IPS-NIHi11 (cell line): ENCODE data around the gene AUTS2.

Source experiments
- DNase-seq: peaks from one replicate; pipeline ENCODE4 v3.0.0; 2012; ENCODE audit warnings: mixed read lengths, low spot score

The AUTS2 gene

DNA sequence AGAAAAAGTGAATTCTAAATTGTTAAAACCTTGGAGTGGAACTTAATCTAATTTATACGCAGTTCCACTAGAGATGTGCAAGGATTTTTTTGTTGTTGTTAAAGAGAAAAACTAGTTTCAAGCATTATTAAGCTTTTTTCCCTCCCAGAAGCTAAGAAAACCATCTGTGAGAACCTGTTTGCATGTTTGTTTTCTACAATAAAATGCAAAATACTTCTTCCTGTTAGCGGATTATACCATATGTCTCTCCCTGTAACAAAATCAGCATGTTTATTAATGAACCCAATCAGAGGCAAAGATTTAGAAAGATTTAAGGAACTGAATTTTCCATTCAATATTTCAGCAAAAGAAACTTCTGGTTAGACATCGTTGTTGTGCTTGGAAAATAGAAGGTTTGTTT, 953.9 kb downstream of the AUTS2 start:
- no peak for DNase-seq

DNA sequence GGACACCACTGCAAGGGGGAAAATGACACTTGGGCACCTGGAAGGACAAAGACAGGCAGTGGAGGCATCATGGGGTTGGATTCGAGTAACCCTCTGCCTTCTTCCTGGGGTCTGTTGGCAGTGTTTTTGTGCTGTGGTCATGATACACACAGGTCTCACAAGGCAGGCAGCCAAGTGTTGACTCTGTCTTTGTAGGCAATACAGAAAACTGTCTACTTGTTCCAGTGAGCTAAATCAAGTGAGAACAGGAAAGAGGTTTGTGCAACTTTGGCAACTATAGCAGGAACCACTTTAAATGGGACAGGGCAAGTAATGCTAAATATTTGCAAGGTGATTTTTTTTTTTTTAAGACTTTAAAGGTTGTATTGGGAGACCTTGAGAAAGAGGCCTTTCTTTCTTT, 955.1 kb downstream of the AUTS2 start:
- no peak for DNase-seq

DNA sequence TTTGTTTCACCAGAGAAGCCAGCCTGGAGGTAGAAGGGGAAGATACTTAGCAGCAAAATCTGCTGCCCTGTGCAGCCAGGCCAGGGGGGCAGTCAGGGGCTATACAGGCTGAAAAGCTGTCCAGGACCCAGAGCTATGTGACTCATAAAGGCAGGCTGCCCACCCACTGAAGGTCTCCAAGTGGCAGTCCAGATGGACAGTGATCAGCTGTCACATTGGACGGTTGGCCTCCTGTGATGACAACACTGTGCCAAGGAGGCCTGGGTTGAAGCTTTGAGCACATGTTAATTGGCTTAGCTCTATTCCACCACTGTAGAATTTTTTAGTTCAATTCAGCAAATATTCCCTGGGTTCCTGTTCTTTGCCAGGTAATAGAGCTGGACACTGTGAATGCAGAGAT, 956.4 kb downstream of the AUTS2 start:
- DNase-seq: no peak

GRCh38 chr7:70556761-70557160, 958.5 kb downstream of the AUTS2 start:
- DNase-seq: no peak

GRCh38 chr7:70557338-70557737, 959.1 kb downstream of the AUTS2 start:
- no peak for DNase-seq

GRCh38 chr7:70559815-70560214, 961.5 kb downstream of the AUTS2 start:
- DNase-seq: no peak

DNA sequence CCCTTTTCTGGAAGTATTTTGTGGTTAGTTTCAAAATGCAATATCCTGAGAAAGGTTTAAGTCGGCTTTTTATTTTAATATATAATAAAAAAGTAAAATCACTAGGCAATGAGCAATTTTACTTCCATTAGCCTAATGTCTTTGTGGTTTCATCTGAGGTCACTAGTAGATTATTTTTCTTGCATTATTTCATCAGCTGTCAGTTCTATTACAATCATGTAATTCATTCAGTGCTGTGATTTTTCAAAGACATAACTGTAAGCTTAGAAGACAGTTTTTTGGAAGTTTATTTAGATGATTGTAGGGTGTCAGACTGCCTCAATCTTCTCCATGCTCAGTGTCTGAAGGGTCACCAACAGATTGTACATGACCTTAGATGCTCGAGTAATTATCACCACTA, 965.7 kb downstream of the AUTS2 start:
- DNase-seq: no peak

DNA sequence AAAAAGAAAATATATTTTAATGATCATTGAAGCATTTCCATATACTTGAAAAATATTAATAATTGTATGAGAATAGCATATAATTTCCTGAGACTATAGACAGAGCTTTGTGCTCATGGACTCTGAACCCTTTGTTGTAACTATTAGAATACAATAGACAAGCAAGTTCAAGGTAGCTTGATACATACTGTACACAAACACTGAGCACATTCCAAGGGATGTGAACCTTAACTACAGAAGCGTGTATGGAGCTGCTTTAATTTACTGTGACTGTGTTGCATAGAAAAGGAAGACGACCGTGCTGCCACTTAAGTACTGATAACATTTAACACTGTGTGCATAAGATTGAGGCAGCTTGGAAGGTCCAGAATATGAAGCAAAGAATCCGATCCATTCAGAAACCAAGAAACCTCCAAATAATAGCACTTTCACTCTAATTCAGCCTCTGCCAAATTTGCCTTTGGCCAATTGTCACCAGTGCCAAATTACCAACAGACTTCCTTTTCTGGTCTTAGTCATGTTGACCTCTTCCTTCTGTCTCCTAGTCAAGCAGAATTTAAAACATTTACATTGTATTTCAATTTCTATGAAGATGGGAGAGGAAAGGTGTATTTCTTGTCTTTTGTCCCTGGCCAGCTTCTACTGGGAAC, 967.6 kb downstream of the AUTS2 start:
- DNase-seq: no peak

DNA sequence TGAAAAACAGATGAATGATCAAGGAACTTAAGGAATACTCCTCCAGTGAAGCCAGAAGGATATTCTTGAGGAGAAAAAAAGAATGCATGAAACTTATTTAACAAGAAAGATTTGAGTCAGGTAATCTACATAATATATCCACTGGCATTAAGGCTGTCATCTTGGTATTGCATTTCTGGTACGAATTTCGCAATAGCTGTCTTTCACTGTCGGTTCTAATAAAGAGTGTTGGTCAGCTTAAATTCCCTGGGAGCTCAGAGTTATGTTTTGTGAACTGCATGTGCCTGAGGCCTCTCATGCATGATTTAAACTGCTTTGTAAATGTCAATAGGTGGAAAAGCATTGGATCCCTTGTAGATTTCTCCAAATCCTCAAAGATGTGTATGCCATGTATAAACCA, 968.4 kb downstream of the AUTS2 start:
- no peak for DNase-seq

GRCh38 chr7:70568674-70569334, 970.5 kb downstream of the AUTS2 start:
- DNase-seq: no peak

DNA sequence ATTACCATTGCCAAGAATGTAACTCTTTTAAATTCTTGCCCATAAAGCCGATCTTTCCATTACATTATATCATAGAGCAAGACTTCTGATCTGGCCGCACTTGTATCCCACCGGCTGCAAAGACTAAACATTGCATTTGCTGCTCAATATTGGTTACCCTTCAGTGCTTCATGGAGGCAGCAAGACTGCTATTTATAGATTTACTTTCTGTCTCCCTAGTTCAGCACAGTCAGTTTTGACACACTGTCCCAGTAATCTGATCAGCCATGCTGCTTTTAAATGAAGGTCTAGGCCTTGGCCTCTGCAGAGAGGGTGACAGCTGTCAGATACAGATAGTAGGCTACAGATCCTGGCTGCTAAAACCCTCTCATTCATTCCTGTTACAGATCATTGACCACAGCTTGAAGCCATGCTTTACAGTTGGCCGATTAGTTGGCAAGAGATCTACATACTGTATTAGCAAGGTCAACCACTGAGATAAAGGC, 971.1 kb downstream of the AUTS2 start:
- no peak for DNase-seq

DNA sequence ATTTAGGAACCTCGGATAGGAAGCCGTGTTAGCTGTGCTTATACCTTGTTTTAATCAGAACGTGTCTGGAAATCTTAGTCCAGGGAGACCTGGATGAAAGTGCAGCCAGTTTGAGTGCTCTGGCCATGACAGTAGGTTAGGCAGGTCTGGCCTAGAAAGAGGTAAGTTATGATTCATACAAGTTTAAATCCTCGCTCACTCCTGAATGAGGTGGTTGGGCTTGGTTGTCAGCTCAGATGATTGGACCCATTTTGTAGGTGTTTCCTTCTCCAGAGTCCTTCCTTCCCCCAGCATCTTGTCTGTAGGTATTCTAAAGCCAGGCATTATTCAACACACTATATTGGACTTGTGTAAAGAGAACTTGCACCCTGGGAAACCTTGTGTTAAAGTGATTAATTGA, 971.8 kb downstream of the AUTS2 start:
- no peak for DNase-seq

- DNase-seq: no peak
Measured at GRCh38 chr7:70570961-70571360, 972.7 kb downstream of the AUTS2 start.

DNA sequence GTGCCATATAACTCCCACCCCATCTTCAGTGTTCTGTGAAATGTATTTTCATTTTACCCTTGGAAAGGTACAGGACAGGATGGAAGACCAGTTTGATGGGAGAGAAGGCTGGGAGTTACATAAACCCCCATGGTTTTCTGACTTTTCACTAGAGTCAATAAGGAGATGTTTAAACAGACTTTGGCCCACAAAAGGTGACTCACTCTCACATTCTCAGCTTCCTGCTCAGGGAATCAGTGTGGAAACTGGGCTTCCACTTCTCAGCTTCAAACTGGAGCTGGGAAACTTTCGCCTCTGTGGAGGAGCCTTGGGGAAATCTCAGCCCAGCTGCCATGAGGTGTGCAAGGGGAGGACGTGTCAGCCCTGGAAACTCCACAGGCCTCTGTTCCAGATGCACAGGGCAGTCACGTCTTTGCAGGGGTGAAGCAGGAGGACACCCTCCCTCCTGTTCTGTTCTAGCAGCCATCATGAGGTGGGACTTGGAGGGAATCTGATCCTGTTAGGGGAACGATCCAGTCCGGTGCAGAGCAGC, 973.2 kb downstream of the AUTS2 start:
- no peak for DNase-seq

- no peak for DNase-seq
Measured at GRCh38 chr7:70571961-70572360, 973.7 kb downstream of the AUTS2 start.

- no peak for DNase-seq
Measured at GRCh38 chr7:70572571-70572970, 974.3 kb downstream of the AUTS2 start.

DNA sequence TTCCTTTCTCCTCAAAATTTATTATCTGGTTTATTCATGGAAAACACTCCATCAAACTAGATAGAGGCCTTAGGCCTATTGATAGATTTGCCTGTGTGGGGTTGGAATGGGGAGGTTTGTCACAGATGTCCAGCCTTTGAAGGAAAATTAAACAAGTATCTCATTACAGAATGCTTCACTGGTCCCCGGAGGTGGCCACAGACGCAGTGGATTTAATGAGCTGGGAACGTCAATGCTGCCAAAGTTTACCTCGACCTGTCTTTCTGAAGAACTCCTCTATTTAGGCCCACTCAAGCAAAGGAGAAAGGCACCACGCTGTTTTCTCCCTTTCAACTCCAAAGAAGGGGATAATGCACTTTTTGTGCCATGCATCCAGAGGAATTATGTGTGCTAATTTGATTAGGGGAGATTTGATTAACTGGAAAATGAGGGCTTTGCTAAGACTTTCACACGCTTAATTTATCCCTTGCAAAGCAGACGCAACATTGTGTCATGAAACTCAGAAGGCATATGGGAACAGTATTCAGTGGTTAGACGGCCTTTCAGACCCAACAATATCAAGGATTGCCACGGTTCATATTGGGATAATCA, 974.9 kb downstream of the AUTS2 start:
- DNase-seq: no peak

DNA sequence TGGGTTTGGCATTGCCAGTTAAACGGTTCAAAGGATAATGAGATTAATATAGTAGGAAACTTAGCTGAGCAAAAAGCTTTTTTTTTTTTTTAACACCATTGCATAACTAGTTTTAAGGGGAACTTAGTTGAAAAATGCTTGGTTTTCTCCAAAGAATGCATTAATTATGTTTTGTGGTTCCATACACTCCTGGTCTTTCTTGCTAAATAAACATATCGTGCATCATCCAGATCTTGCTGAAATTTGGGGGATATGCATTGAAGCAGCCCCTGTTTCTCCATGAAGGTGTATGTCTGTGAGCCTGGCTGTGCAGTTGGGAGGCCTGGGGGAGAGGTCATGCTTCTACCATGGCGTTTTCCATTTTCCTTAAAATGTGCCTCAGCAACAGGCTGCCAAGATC, 975.4 kb downstream of the AUTS2 start:
- no peak for DNase-seq

DNA sequence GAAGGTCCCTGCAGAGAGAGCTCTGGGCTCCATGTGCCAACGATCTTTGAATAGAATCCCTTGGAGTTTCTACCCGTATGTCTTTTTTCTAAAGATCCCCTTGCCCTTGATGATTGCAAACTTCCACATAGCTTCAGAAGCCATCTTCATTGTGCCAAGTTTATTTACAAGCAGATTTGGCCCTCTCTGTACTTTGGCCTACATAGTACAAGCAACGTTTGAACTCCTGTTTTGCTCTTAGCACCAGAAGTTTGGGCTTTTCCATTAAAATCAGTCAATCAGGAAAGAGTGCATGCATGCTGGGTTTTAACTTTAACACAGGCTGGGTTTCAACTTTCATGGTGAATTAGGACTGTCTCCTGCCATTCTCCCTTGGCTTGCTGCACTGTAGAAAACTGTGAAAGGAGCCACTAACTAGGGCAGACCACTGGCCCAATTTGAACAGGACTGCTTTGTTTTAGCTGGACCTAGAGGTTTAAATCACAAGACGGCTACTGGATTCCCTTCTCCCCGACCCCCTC, 976.1 kb downstream of the AUTS2 start:
- no peak for DNase-seq

GRCh38 chr7:70574970-70575799, 976.9 kb downstream of the AUTS2 start:
- no peak for DNase-seq

- no peak for DNase-seq
Measured at GRCh38 chr7:70577078-70577477, 978.8 kb downstream of the AUTS2 start.

- DNase-seq: no peak
Measured at GRCh38 chr7:70578131-70578530, 979.9 kb downstream of the AUTS2 start.
